GM21423 (cell line): ENCODE data around the gene ZBTB34.

Source experiments
- ATAC-seq: cut with Tn5 transposase; IDR thresholded peaks from one replicate; pipeline ENCODE4 v1.9.1; 2021; ENCODE audit warnings: mild to moderate bottlenecking, moderate library complexity; ENCODE audit not compliant: unreplicated experiment

ZBTB34 gene

DNA sequence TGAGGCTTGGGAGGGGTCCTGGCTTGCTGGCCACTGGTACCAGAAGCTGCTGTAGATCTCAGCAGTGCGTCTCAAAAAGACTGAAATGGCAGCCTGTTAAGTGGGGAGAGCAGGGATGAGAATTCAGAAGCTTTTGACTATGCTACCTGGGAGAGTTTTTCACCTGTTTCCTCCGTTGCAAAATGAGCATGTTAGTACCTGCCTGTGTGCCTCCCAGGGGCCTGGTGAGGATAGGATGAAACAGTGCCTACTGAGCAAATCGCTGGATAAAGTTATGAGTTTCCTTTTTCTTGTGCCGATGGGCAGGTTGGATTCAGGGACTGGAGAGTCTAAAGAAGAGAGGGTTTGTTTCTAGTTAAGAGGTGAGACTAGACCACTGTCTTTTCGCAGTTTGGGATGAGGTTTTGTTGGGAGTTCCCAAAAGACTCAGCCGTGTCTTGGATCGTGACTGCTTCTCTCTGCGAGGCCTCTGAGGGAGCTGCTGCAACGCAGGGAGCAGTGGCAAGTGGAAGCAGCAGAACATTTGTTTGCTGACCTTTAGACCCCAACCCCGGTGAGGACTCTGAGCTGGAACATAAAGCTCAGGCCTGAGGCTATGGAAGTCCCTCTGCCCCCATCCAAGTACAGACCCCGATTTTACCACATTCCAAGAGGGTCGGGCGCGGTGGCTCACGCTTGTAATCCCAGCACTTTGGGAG lies 55.6 kb downstream of the ZBTB34 start:
- ATAC-seq = no peak

DNA sequence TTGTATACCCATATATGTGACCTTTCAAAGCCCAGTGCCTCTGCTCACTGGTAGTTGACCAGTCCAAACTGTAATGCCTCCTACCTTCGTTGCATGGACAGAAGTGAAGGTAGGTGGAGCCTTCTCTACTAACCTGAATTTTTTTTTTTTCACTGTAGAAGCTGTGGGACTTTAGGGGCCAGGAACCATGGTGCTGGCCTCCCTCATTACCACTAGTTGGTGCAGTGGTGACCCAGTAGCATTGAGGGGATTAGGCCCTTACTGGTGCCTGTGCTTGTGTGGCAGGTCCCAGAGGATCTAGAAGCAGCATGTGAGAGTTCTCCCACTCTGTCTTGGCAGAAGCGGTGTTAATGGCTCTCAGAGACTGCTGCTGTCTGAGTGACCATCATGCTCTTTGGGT lies 56.5 kb downstream of the ZBTB34 start:
- ATAC-seq = no peak

DNA sequence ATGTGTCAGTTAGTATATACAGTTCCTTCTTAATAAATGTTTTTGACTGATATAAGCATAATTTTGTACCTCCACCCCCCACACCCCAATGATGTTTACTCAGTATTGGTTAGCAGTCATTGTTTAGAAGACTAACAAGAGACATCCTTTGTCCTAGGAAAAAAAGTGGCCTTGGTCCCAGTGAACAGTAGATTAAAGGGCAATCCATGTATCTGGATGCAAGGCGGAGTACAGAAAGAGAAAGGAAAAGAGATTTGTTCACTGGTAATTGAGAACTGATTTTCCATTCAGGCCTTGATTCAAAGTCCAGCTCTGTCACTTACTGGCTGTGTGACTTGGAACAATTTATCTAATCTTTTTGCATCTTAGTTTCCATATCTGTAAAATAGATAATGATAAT lies 58.8 kb downstream of the ZBTB34 start:
- no peak for ATAC-seq

DNA sequence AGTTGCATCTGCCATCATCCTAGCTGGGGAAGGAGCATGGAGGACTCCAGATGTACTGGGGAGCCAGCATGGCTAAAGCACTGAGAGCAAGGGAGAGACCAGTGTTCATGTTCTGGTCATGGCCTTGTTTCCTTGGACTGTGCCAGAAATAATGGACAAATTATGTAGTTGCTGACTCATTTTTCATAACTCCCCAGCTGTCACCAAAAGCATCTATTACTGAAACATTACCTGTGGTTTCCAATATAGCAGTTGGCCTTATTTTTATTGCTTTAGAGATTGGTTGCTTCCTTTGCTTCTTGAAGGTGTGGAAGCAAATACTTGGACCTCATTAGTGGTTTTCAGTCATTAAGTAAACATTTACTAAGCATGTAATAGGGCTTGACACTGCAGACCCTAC lies 65.4 kb downstream of the ZBTB34 start:
- ATAC-seq = no peak

DNA sequence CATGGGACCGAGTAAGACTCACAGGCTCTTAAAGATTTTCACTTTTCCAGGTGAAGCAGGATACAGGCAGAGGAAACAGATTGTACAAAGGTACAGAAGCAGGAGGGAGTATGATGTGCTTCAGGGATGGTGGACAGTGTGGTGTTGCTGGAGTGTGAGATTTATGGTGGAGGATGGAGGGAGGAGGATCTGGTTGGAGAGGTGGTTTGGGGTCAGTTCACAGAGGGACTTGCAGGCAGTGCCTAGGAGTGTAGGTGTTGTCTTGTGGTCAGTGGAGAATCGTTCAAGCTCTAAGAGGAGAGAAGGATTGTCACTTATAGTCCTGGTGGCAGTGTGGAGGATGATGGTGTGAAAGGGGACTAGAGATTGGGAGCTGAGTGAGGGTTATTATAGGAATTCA lies 65.9 kb downstream of the ZBTB34 start:
- ATAC-seq = no peak

DNA sequence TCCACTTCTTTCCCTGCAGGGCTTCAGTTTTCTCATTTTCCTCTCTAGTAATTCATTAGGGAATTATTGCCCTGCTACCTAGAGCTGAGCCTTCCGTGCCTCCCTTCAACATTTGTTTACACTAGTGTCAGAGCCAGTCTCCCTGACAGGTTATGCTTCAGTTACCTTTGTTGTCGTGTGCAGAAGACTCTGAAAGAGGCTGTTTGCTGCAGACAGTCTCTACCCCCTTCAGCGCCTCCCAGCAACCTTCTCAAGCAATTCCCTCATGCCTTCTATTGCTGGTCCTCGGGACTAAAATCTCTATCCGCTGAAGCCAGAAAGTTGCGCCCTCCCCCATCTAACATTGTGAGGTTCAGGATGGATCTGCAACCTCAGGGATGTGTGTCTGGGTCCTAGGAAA lies 67.0 kb downstream of the ZBTB34 start:
- no peak for ATAC-seq

DNA sequence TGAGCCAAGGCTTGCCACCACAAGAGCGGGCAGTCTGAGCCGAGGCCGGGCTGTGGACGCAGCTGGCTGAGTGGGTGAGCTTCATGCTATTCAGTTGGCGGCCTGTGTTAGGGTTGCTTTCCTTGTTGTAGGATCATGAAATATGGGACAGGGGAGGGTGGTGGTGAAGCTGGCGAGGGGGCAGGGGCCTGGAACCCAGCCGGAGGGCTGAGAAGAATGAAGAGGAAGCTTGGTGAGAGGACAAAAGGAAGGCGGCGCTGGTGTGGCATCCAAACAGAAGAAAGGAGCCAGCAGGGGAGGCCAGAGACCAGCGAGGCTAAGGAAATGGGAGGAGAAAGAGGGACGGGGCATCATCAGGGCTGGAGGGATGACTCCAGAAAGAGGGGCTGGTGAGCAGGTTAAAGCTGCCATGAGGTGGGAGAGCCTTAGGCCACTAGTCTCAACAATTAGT lies 72.5 kb downstream of the ZBTB34 start:
- no peak for ATAC-seq

DNA sequence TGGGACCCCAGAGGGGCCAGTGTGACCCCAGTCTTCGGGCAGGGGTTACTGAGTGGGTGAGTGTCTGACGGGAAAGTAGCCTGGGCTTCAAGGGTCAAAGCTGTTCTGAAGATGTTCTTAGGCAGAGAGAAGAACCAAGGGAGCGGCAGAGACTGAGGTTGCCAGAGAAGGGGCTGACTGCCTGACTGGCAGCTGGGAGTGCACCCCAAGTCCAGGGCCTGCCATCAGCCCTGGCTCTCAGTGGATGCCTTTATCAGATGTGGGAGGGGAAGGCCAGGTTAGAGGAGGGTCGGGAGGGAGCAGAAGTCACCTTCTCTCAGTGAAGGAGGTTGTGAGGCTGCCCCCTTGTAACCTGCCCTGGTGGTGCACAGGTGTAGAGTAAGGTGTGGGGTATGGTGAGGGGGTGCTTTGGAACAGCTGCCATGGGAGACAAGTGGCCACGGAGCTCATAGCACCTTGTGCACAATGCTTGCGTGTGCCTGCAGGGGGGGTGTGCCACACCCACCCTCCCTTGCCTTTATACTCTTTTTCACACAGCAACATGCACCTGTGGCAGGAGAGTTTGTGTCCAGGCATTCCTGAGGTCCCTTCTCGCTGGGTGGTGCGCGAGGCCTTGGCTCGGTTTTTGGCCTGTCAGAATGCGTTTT lies 73.0 kb downstream of the ZBTB34 start:
- no peak for ATAC-seq

DNA sequence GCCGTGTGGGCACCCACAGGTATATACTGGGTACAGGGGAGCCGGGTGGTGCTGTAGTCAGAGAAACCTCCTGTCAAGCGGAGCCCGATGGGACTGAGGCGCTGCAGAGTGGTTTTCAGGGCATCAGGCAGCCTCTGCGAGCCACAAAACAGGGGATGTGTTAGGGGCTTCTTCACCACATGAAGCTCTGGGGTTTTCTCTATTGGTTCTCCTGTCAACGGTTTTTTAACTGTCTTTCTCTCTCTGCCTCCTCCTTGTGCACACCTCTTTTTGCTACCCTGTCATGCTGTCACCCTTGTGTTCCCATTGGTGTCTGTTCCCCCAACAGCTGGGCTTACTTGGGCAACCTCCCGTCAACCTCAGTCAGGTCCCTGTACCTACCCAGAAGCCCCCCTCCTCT lies 74.0 kb downstream of the ZBTB34 start:
- ATAC-seq = no peak
